ENCODE measurements around the gene SPCS2. TPM values are rescaled to one million over a fixed set of nuclear protein-coding genes. Genes with fewer than 3 reads are reported as not detected.

The SPCS2 gene
- total RNA-seq, 1 donor from 2014 or later = 120 TPM

DNA sequence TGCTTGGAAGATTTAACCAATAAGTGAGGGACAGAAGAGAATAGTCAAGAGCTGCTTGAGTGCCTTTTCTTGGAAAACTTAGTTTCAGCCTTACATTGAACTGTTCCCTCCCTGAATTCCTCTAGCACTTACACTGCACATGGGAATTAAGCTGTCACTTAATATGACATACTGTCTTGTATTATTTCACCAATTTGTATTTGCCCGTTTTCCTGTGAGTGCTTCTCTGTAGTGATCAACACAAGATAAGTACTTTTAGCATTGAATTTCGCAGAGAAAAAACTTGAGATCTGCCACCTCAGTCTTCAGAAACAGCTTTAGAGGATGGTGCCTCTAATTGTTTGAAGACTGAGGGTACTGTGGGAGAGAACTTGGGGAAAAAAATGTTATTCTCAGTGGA is 3.7 kb downstream of the SPCS2 start:
- H3K9me3 ChIP-seq (ENCODE audit: insufficient read depth, low read depth, low read length) = no peaks in the 10 kb centered on the region
- Mint-ChIP-seq H3K27ac (ENCODE audit: unreplicated experiment) (no peak overlapping the region), H3K36me3 (ENCODE audit: low read depth, unreplicated experiment) (peaks cover 2% of the 10 kb centered on the region), H3K27me3 (ENCODE audit: low read depth, unreplicated experiment) (no peaks in the 10 kb centered on the region), H3K4me3 (ENCODE audit: unreplicated experiment) (no peak overlapping the region), H3K4me1 (ENCODE audit: low read depth, unreplicated experiment) (peaks cover 9% of the 10 kb centered on the region), H3K9me3 (ENCODE audit: unreplicated experiment) (no peaks in the 10 kb centered on the region)
- TF ChIP-seq EZH2 (IDR thresholded peaks at IDR 0.05; ENCODE audit: insufficient read depth, low read length) = no peak
- TF ChIP-seq, protein P1, sequence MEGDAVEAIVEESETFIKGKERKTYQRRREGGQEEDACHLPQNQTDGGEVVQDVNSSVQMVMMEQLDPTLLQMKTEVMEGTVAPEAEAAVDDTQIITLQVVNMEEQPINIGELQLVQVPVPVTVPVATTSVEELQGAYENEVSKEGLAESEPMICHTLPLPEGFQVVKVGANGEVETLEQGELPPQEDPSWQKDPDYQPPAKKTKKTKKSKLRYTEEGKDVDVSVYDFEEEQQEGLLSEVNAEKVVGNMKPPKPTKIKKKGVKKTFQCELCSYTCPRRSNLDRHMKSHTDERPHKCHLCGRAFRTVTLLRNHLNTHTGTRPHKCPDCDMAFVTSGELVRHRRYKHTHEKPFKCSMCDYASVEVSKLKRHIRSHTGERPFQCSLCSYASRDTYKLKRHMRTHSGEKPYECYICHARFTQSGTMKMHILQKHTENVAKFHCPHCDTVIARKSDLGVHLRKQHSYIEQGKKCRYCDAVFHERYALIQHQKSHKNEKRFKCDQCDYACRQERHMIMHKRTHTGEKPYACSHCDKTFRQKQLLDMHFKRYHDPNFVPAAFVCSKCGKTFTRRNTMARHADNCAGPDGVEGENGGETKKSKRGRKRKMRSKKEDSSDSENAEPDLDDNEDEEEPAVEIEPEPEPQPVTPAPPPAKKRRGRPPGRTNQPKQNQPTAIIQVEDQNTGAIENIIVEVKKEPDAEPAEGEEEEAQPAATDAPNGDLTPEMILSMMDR (IDR thresholded peaks at IDR 0.05; ENCODE audit: insufficient read depth, low read depth, low read length) = no peak
- DNase-seq (ENCODE audit: low read depth) (no peak), FAIRE-seq (no peak)
- peaks cover 92% of the 10 kb centered on the region for H3K79me2 ChIP-seq (ENCODE audit: insufficient read depth, low read length)
- no peak overlapping the region for H3K4me2 ChIP-seq (ENCODE audit: low read length)
- peaks cover 9% of the 10 kb centered on the region for H3K4me1 ChIP-seq (ENCODE audit: insufficient read depth, low read length)
- no peak overlapping the region for H3K9ac ChIP-seq (ENCODE audit: low read length)
- peaks cover 11% of the 10 kb centered on the region for H3K36me3 ChIP-seq (ENCODE audit: insufficient read depth, low read length)
- H3K27ac ChIP-seq (ENCODE audit: low read depth, low read length) = no peak overlapping the region
- H3K4me3 ChIP-seq (ENCODE audit: insufficient read depth, low read depth, low read length) = no peak overlapping the region
- no peaks in the 10 kb centered on the region for H3K27me3 ChIP-seq (ENCODE audit: insufficient read depth, low read length)
- peaks cover 68% of the 10 kb centered on the region for H4K20me1 ChIP-seq (ENCODE audit: insufficient read depth, low read length)
- H2AFZ ChIP-seq (ENCODE audit: low read depth, low read length) = no peak overlapping the region

DNA sequence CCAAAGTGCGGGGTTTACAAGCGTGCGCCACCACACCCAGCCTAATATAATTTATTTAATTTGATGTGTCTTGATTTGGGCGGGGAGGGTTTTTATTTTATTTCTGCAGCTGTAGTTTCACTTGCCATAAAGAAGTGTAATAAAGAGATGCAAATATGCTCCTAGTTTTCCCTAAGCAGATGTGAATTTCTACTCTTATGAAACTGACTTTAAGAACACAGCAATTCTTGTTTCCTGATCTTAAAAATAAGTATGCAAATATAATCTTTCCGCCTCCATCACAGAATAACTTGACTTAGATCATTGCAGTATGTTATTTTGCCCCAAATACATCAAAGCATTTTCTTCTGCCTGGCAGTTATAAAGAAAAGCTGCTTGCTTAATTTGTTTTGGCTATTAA is 4.4 kb downstream of the SPCS2 start:
- no peak overlapping the region for H3K4me2 ChIP-seq (ENCODE audit: low read length)
- no peaks in the 10 kb centered on the region for H3K27me3 ChIP-seq (ENCODE audit: insufficient read depth, low read length)
- Mint-ChIP-seq H3K36me3 (ENCODE audit: low read depth, unreplicated experiment) (peaks cover 2% of the 10 kb centered on the region), H3K27ac (ENCODE audit: unreplicated experiment) (no peak overlapping the region), H3K27me3 (ENCODE audit: low read depth, unreplicated experiment) (no peaks in the 10 kb centered on the region), H3K9me3 (ENCODE audit: unreplicated experiment) (no peaks in the 10 kb centered on the region), H3K4me1 (ENCODE audit: low read depth, unreplicated experiment) (peaks cover 14% of the 10 kb centered on the region), H3K4me3 (ENCODE audit: unreplicated experiment) (no peak overlapping the region)
- no peak overlapping the region for H3K27ac ChIP-seq (ENCODE audit: low read depth, low read length)
- peaks cover 75% of the 10 kb centered on the region for H4K20me1 ChIP-seq (ENCODE audit: insufficient read depth, low read length)
- no peak overlapping the region for H2AFZ ChIP-seq (ENCODE audit: low read depth, low read length)
- H3K36me3 ChIP-seq (ENCODE audit: insufficient read depth, low read length) = peaks cover 11% of the 10 kb centered on the region
- H3K4me3 ChIP-seq (ENCODE audit: insufficient read depth, low read depth, low read length) = no peak overlapping the region
- H3K9ac ChIP-seq (ENCODE audit: low read length) = no peak overlapping the region
- no peak for DNase-seq (ENCODE audit: low read depth)
- no peaks in the 10 kb centered on the region for H3K9me3 ChIP-seq (ENCODE audit: insufficient read depth, low read depth, low read length)
- peaks cover 98% of the 10 kb centered on the region for H3K79me2 ChIP-seq (ENCODE audit: insufficient read depth, low read length)
- FAIRE-seq = no peak
- H3K4me1 ChIP-seq (ENCODE audit: insufficient read depth, low read length) = peaks cover 6% of the 10 kb centered on the region
- TF ChIP-seq, protein P1 (IDR thresholded peaks at IDR 0.05; ENCODE audit: insufficient read depth, low read depth, low read length) = no peak

DNA sequence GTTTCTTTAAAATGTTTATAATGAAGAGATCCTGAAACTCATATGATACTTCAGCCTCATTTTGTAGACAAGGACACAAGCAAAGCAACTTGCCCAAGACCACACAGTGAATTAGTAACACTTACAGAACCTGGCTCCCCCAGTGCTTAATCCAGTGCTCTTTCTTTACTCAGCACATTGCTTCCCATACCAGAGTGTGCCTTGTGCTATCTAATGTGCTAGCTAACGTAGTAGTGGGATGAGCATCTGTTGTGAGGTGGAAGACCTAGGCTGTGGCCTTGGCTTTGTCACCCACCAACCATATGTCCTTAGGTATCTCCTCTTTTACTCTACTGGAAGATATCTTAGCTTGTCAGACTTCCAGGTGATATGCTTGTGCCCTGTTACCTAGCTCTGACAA is 5.1 kb downstream of the SPCS2 start:
- FAIRE-seq (no peak), DNase-seq (ENCODE audit: low read depth) (no peak)
- no peak for TF ChIP-seq EZH2 (IDR thresholded peaks at IDR 0.05; ENCODE audit: insufficient read depth, low read length)
- TF ChIP-seq, protein P1 (IDR thresholded peaks at IDR 0.05; ENCODE audit: insufficient read depth, low read depth, low read length) = no peak
- H3K27ac ChIP-seq (ENCODE audit: low read depth, low read length) = no peak overlapping the region
- H3K36me3 ChIP-seq (ENCODE audit: insufficient read depth, low read length) = peaks cover 11% of the 10 kb centered on the region
- H3K9me3 ChIP-seq (ENCODE audit: insufficient read depth, low read depth, low read length) = no peaks in the 10 kb centered on the region
- no peak overlapping the region for H3K9ac ChIP-seq (ENCODE audit: low read length)
- Mint-ChIP-seq H3K9me3 (ENCODE audit: unreplicated experiment) (no peaks in the 10 kb centered on the region), H3K4me3 (ENCODE audit: unreplicated experiment) (no peak overlapping the region), H3K27ac (ENCODE audit: unreplicated experiment) (no peak overlapping the region), H3K36me3 (ENCODE audit: low read depth, unreplicated experiment) (peaks cover 2% of the 10 kb centered on the region), H3K4me1 (ENCODE audit: low read depth, unreplicated experiment) (peaks cover 18% of the 10 kb centered on the region), H3K27me3 (ENCODE audit: low read depth, unreplicated experiment) (no peaks in the 10 kb centered on the region)
- H3K4me1 ChIP-seq (ENCODE audit: insufficient read depth, low read length) = peaks cover 6% of the 10 kb centered on the region
- no peak overlapping the region for H3K4me3 ChIP-seq (ENCODE audit: insufficient read depth, low read depth, low read length)
- H3K27me3 ChIP-seq (ENCODE audit: insufficient read depth, low read length) = no peaks in the 10 kb centered on the region
- peaks cover 82% of the 10 kb centered on the region for H4K20me1 ChIP-seq (ENCODE audit: insufficient read depth, low read length)
- H2AFZ ChIP-seq (ENCODE audit: low read depth, low read length) = no peak overlapping the region
- no peak overlapping the region for H3K4me2 ChIP-seq (ENCODE audit: low read length)
- H3K79me2 ChIP-seq (ENCODE audit: insufficient read depth, low read length) = peaks cover 99% of the 10 kb centered on the region
